CD4-positive, alpha-beta T cell treated with Interleukin-6 at 100 ng/mL for 8 hours (primary cell): ENCODE measurements around the gene ORAI2.
"Not testable (repeated sequence)": the region's sequence is repeated elsewhere in the genome, so short reads cannot be mapped to it uniquely, and the experiment has no call there.

ENCODE experiments used
- DNase-seq: peaks from one replicate; pipeline ENCODE4 v3.0.0-alpha.2; 2020; ENCODE audit warnings: mixed read lengths, low spot score

The ORAI2 gene

GRCh38 chr7:102469972-102470825 lies 36.8 kb downstream of the ORAI2 start:
- DNase-seq, result no peak

GRCh38 chr7:102471791-102472125 lies 38.4 kb downstream of the ORAI2 start:
- DNase-seq, result no peak

GRCh38 chr7:102472126-102473041 lies 39.0 kb downstream of the ORAI2 start:
- DNase-seq, result no peak

GRCh38 chr7:102473271-102473991 lies 40.1 kb downstream of the ORAI2 start:
- no peak for DNase-seq

- DNase-seq, result not testable (repeated sequence)
Measured at GRCh38 chr7:102474116-102474515, 40.7 kb downstream of the ORAI2 start.

GRCh38 chr7:102474736-102475435 lies 41.5 kb downstream of the ORAI2 start:
- not testable (repeated sequence) for DNase-seq

- DNase-seq, result peak; percentile 84
Measured at GRCh38 chr7:102478314-102479208, 45.2 kb downstream of the ORAI2 start, which contains the start of gene POLR2J. Gene POLR2J (minus strand): TSS chr7:102478922. CDS start chr7:102478860, 62 bp downstream.

GRCh38 chr7:102479209-102479584 lies 45.8 kb downstream of the ORAI2 start:
- DNase-seq, result not testable (repeated sequence)

- not testable (repeated sequence) for DNase-seq
Measured at GRCh38 chr7:102479982-102480637, 46.7 kb downstream of the ORAI2 start.

- DNase-seq, result not testable (repeated sequence)
Measured at GRCh38 chr7:102481962-102482361, 48.6 kb downstream of the ORAI2 start.

GRCh38 chr7:102484317-102484716 lies 50.9 kb downstream of the ORAI2 start:
- DNase-seq, result not testable (repeated sequence)

GRCh38 chr7:102490529-102491075 lies 57.2 kb downstream of the ORAI2 start:
- not testable (repeated sequence) for DNase-seq

- not testable (repeated sequence) for DNase-seq
Measured at GRCh38 chr7:102493220-102493935, 60.0 kb downstream of the ORAI2 start.

- DNase-seq, result not testable (repeated sequence)
Measured at GRCh38 chr7:102494026-102494425, 60.7 kb downstream of the ORAI2 start.

GRCh38 chr7:102494473-102495149 lies 61.2 kb downstream of the ORAI2 start:
- not testable (repeated sequence) for DNase-seq

GRCh38 chr7:102496861-102497260 lies 63.5 kb downstream of the ORAI2 start:
- DNase-seq, result not testable (repeated sequence)

- not testable (repeated sequence) for DNase-seq
Measured at GRCh38 chr7:102497308-102497707, 63.9 kb downstream of the ORAI2 start.

- not testable (repeated sequence) for DNase-seq
Measured at GRCh38 chr7:102498321-102498720, 64.9 kb downstream of the ORAI2 start.
